Activated naive CD8-positive, alpha-beta T cell treated with anti-CD3 and anti-CD28 coated beads, Interleukin-2, amount 50 U/mL, for 24 hours (primary cell): Measurements from ENCODE around the gene AP5Z1.

ENCODE experiments used
- ATAC-seq: fragments of 150-1000 bp; cut with Tn5 transposase; one replicate; pipeline ENCODE4 v1.10.0; 2021
- DNase-seq: peaks from one replicate; pipeline ENCODE4 v3.0.0; 2021
- H3K27ac Mint-ChIP-seq: one replicate; pipeline ENCODE4 v1.8.0; 2021; ENCODE audit warnings: mild to moderate bottlenecking, mixed read lengths
- H3K27me3 Mint-ChIP-seq: one replicate; pipeline ENCODE4 v1.8.0; 2021; ENCODE audit warnings: mixed read lengths
- H3K36me3 Mint-ChIP-seq: one replicate; pipeline ENCODE4 v1.8.0; 2021; ENCODE audit warnings: low read depth, mixed read lengths
- H3K4me1 Mint-ChIP-seq: one replicate; pipeline ENCODE4 v1.8.0; 2021; ENCODE audit warnings: mixed read lengths
- H3K4me3 Mint-ChIP-seq: one replicate; pipeline ENCODE4 v1.8.0; 2021; ENCODE audit warnings: mild to moderate bottlenecking, moderate library complexity, mixed read lengths
- H3K9me3 Mint-ChIP-seq: one replicate; pipeline ENCODE4 v1.8.0; 2021; ENCODE audit warnings: mixed read lengths

AP5Z1 gene

GRCh38 chr7:4836206-4836661 is 60.8 kb downstream of the AP5Z1 start:
- Mint-ChIP-seq H3K9me3 (no peaks in the 10 kb centered on the region), H3K36me3 (no peaks in the 10 kb centered on the region), H3K27ac (no peak overlapping the region), H3K4me3 (no peak overlapping the region), H3K4me1 (no peaks in the 10 kb centered on the region), H3K27me3 (no peaks in the 10 kb centered on the region)
- ATAC-seq (no peak), DNase-seq (no peak)

DNA sequence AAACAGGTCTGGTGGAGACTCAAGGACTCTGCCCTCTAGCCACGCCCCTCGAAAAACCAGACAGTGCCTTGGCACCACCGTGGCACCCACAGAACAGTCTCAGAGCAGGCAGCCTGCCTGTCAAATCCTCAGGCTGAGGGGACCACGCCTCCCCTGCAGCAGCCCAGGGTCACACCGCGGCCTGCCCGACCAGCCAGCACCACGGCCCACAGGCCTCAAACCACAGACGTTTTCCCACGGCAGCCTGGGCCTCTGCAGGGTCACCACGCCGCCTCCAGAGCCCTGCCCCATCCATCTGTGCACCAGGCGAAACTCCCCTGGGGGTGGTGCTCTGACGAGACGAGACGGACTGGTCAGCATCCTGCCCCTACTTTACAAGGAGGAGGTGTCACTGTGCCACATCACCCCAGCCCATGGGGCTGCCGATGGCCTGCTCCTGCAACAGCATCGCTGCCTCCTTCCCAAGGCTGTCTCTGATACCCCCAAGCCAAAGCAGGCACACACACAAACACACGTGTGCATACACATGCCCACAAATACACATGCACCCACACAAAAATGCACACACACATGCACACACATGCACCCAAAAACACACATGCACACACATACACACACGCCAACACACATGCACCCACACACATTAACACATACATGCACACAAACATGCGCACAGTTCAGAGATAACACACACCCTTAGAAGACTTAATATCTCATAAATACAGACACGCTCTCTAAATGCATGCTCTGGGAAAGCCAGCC is 61.8 kb downstream of the AP5Z1 start:
- no peak overlapping the region for H3K27ac Mint-ChIP-seq
- H3K27me3 Mint-ChIP-seq, result no peaks in the 10 kb centered on the region
- DNase-seq (no peak), ATAC-seq (no peak)
- H3K4me3 Mint-ChIP-seq, result no peak overlapping the region
- H3K36me3 Mint-ChIP-seq, result no peaks in the 10 kb centered on the region
- no peaks in the 10 kb centered on the region for H3K4me1 Mint-ChIP-seq
- H3K9me3 Mint-ChIP-seq, result no peaks in the 10 kb centered on the region

- no peaks in the 10 kb centered on the region for H3K27me3 Mint-ChIP-seq
- H3K4me1 Mint-ChIP-seq, result no peaks in the 10 kb centered on the region
- H3K9me3 Mint-ChIP-seq, result no peaks in the 10 kb centered on the region
- no peak for DNase-seq
- no peak overlapping the region for H3K27ac Mint-ChIP-seq
- no peak for ATAC-seq
- H3K4me3 Mint-ChIP-seq, result no peak overlapping the region
- H3K36me3 Mint-ChIP-seq, result no peaks in the 10 kb centered on the region
Observed at GRCh38 chr7:4837803-4838625, 62.6 kb downstream of the AP5Z1 start.

DNA sequence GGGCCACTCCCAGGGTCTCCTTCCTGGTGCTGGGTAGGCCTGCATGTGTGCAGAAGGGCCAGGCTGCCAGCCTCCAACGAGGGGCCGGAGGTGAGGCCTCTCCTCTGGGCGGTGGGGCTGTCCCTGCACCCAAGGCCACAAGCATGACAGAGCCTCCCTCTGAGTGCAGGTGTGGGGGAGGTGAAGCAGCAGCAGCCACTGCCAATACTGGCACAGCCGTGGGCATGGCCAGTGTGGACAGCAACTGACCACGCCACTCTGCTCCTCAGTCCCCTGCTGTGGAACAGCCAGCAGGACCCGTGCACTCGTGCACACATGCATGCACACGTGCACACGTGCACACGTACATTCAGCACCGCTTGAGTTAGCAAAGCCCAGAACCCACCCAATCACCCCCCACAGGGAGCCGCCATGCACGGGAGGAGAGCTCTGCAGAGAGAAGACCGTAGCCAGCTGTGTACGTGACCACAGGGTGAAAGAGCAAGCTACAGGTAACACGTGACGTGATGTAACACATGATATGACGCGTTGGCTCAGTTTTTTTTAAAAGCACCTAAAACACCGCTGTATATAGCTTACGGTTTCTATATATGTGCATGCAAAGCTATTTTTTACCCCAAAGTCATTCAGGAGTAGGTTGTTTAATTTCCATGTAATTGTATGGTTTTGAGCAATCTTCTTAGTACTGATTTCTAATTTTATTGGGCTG is 63.4 kb downstream of the AP5Z1 start:
- Mint-ChIP-seq H3K27ac (no peak overlapping the region), H3K4me3 (no peak overlapping the region), H3K4me1 (no peaks in the 10 kb centered on the region), H3K36me3 (no peaks in the 10 kb centered on the region), H3K9me3 (no peaks in the 10 kb centered on the region), H3K27me3 (no peaks in the 10 kb centered on the region)
- DNase-seq, result no peak
- ATAC-seq, result no peak

- Mint-ChIP-seq H3K4me1 (no peaks in the 10 kb centered on the region), H3K4me3 (no peak overlapping the region), H3K27me3 (peaks cover 2% of the 10 kb centered on the region), H3K27ac (no peak overlapping the region), H3K9me3 (no peaks in the 10 kb centered on the region), H3K36me3 (no peaks in the 10 kb centered on the region)
- ATAC-seq (no peak), DNase-seq (no peak)
Observed at GRCh38 chr7:4840079-4840501, 64.7 kb downstream of the AP5Z1 start.
